NCI-H1105 treated with DMSO at 0.1 percent for 48 hours (cell line): ENCODE data around the gene MIEF2.
"Not testable (repeated sequence)": the region's sequence is repeated elsewhere in the genome, so short reads cannot be mapped to it uniquely, and the experiment has no call there.

Experiments used
- DNase-seq: peaks from one replicate; lab custom pipeline; 2025; lab: John Stamatoyannopoulos, UW

The MIEF2 gene

GRCh38 chr17:18291718-18292540, 31.5 kb downstream of the MIEF2 start:
- DNase-seq = no peak

- DNase-seq = not testable (repeated sequence)
Measured at GRCh38 chr17:18298061-18298460, 37.6 kb downstream of the MIEF2 start.

GRCh38 chr17:18300725-18301480, 40.4 kb downstream of the MIEF2 start:
- no peak for DNase-seq

- not testable (repeated sequence) for DNase-seq
Measured at GRCh38 chr17:18303206-18303605, 42.7 kb downstream of the MIEF2 start.

- no peak for DNase-seq
Measured at GRCh38 chr17:18309202-18309601, 48.7 kb downstream of the MIEF2 start.

GRCh38 chr17:18314059-18314730, 53.7 kb downstream of the MIEF2 start:
- no peak for DNase-seq

- peak; percentile 97 for DNase-seq
Measured at GRCh38 chr17:18314731-18315561, 54.5 kb downstream of the MIEF2 start, which contains the start of the genes SMCR8 and TOP3A. Gene SMCR8, plus strand, starts transcription at chr17:18315293. Its CDS starts 497 bp downstream, at chr17:18315790. Gene TOP3A, minus strand, starts transcription at chr17:18314994. Its CDS starts 216 bp downstream, at chr17:18314778.

GRCh38 chr17:18315562-18315922, 55.1 kb downstream of the MIEF2 start:
- no peak for DNase-seq

GRCh38 chr17:18315961-18316360, 55.5 kb downstream of the MIEF2 start:
- no peak for DNase-seq
